ENCODE measurements around the gene FUZ.

Gene FUZ

DNA sequence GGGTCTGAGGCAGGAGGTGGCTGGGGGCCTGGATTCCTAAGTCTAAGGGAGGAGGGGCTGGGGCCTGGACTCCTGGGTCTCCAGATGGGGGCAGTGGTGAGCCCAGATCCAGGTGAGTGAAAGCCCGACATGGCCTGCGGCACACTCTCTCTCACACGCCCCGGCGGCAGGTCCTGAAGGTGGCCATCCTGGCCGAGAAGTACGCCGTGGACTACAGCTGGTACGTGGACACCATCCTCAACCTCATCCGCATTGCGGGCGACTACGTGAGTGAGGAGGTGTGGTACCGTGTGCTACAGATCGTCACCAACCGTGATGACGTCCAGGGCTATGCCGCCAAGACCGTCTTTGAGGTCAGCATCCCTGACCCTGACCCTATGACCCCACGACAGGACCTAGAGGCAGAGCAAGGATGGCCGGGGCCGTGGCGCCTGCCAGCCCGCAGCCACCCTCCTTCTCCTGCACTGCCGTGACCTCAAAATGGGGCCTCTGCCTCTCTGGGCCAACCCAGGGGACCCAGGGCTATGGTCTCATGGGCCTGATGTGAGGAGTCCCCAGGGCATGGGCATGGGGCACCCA lies 13.2 kb downstream of the FUZ start:
- peak; percentile 14 for TF ChIP-seq CTCF (IDR thresholded peaks at IDR 0.05; ENCODE audit: insufficient read depth, missing control alignments)
- no peak for DNase-seq (ENCODE audit: insufficient read length, low spot score)
- no peak for FAIRE-seq

DNA sequence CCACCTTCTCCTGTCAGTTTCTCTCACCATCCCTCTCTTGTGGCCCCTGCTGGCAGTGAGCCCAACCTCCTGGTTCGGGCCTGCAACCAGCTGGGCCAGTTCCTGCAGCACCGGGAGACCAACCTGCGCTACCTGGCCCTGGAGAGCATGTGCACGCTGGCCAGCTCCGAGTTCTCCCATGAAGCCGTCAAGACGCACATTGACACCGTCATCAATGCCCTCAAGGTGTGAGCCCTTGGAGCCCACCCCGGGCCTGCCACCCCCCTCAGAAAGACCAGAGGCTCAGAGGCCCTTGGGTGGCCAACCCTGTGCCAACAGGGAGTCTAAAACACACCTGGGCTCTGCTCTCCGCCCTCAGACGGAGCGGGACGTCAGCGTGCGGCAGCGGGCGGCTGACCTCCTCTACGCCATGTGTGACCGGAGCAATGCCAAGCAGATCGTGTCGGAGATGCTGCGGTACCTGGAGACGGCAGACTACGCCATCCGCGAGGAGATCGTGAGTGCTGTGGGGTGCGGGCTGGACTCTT lies 13.8 kb downstream of the FUZ start:
- DNase-seq (ENCODE audit: insufficient read length, low spot score) (no peak), FAIRE-seq (no peak)
- TF ChIP-seq CTCF (IDR thresholded peaks at IDR 0.05; ENCODE audit: insufficient read depth, missing control alignments): no peak

- no peak for TF ChIP-seq CTCF (IDR thresholded peaks at IDR 0.05; ENCODE audit: insufficient read depth, missing control alignments)
- no peak for FAIRE-seq
Measured at GRCh38 chr19:49798574-49798973, 14.5 kb downstream of the FUZ start.

DNA sequence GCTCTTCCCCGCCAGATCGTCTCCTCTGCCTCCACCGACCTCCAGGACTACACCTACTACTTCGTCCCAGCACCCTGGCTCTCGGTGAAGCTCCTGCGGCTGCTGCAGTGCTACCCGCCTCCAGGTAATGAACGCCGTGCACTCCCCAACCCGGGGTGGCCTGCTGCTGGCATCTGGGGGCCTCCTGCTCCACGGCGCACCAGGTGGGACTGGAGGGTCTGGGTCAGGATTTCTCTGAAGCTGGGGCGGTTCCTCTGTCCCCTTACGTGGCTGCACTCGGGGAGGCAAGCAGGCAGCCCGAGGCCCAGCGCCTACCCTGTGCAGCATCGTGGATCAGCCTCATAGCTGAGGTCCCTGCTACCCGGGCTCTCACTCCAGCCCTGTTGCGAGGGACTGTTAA lies 17.5 kb downstream of the FUZ start:
- FAIRE-seq: no peak
- TF ChIP-seq CTCF (IDR thresholded peaks at IDR 0.05; ENCODE audit: insufficient read depth, missing control alignments): no peak

More at GRCh38 chr19:49798574-49798973, 14.5 kb downstream of the FUZ start:
- DNase-seq (ENCODE audit: insufficient read length, low spot score): no peak

DNA sequence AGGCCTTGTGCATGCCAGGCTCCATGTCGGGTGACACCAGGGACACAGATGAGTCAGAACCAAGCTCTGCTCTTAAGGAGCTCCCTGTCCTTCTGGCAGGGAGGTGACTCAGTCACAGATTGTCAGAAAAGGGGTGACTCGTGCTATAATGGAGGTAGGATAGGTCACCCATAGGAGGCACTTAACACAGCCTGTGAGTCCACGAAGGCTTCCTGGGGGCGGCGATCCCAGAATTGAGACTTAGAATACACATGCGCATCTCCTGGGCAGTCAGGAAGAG lies 19.6 kb downstream of the FUZ start:
- FAIRE-seq (no peak), DNase-seq (ENCODE audit: insufficient read length, low spot score) (no peak)
- TF ChIP-seq CTCF (IDR thresholded peaks at IDR 0.05; ENCODE audit: insufficient read depth, missing control alignments): no peak

More for the DNA sequence above, 17.5 kb downstream of the FUZ start:
- DNase-seq (ENCODE audit: insufficient read length, low spot score): no peak

- DNase-seq (ENCODE audit: insufficient read length, low spot score): no peak
- no peak for TF ChIP-seq CTCF (IDR thresholded peaks at IDR 0.05; ENCODE audit: insufficient read depth, missing control alignments)
- FAIRE-seq: no peak
Measured at GRCh38 chr19:49792829-49793560, 20.1 kb downstream of the FUZ start.

DNA sequence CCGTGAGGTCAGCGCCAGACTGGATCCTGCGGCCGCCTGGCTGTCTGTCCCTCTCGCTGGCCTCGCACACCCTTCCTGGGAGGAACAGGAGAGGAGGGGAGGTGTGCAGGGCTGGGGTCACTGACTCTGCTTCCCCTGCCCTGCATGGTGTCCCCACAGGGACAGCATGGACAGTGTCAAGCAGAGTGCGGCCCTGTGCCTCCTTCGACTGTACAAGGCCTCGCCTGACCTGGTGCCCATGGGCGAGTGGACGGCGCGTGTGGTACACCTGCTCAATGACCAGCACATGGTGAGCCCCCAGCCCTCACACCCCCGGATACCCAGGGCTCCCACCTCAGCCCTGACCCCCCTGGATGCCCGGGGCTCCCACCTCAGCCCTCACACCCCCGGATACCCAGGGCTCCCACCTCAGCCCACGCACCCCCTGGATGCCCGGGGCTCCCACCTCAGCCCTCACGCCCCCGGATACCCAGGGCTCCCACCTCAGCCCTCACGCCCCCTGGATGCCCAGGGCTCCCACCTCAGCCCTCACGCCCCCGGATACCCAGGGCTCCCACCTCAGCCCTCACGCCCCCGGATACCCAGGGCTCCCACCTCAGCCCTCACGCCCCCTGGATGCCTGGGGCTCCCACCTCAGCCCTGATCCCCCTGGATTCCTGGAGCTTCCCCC lies 21.2 kb downstream of the FUZ start:
- DNase-seq (ENCODE audit: insufficient read length, low spot score): no peak
- FAIRE-seq: no peak
- no peak for TF ChIP-seq CTCF (IDR thresholded peaks at IDR 0.05; ENCODE audit: insufficient read depth, missing control alignments)

All from D721Med (cell line).